ENCODE results near the gene ARMC6.
A peak's percentile ranks its signal among the peaks of the same experiment; 100 is the strongest.
"Not testable (repeated sequence)": the region's sequence is repeated elsewhere in the genome, so short reads cannot be mapped to it uniquely, and the experiment has no call there.

ARMC6 gene

DNA sequence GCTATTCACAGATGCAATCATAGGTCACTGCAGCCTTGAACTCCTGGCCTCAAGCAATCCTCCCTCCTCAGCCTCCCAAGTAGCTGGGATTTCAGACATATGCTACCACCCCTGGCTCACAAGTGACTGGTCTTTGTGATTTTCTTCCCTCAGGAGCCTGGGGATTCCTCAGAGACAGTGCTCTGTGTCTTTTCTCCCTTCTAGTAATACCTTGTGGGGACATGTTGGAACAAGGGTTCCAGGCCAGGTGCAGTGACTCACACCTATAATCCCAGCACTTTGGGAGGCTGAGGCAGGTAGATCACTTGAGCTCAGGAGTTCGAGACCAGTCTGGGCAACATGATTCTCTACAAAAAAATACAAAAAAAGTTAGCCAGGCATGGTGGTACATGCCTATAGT, 10.0 kb upstream of the ARMC6 start:
- not testable (repeated sequence) for DNase-seq

DNA sequence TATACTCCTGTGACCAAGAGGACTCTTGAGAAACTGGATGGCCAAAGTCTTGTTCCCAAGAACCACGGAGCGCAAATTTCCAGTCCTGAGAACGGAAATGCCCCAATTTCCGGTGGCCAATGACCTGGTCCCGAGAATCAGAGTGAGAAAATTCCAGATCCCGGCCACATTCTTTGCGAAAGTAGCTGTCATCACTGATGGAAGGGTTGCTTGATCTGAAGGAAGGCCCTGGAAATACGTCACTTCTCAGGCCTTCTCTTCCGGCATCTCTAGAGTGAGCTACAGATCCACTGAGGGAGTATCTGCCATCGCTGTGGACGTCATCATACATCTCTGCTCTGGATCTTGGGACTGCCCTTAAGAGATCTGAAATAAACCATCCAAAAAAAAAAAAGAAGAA, 7.5 kb upstream of the ARMC6 start:
- DNase-seq: no peak

- peak in 1 of 2 experiments; percentile 11 for DNase-seq
These were observed 7.0 kb upstream of the ARMC6 start for GRCh38 chr19:19026299-19026971.

DNA sequence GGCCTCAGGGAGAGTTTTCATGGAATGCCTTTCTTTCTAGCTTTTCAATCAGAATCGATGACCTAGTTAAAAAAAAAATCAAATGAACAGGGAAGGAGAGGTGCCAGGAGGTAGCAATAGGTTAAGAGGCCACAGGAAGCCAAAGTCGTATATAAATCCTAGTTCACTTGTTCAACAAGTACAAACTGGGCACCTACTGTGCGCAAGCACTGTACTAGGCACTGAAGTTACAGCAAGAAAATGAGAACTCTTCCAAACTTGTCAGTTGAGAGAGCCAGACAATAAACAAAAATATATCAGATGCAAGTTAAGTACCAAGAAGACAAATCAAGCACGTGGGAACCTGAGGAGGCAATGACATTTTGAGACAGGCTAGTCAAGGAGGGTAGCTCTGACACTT, 6.2 kb upstream of the ARMC6 start:
- DNase-seq: no peak

DNA sequence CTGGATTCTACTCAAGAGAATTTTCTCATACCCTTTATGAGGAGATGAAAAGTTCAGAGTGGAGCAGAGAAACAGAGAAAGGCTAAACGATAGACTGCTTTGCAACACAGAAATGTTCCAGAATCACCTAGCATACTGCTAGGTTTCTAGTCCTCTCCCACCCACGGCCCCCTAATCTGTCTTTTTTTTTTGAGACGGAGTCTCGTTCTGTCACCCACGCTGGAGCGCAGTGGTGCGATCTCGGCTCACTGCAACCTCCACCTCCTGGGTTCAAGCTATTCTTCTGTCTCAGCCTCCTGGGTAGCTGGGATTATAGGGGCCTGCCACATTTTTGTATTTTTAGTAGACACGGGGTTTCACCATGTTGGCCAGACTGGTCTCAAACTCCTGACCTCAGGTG, 4.9 kb upstream of the ARMC6 start:
- DNase-seq: no peak

DNA sequence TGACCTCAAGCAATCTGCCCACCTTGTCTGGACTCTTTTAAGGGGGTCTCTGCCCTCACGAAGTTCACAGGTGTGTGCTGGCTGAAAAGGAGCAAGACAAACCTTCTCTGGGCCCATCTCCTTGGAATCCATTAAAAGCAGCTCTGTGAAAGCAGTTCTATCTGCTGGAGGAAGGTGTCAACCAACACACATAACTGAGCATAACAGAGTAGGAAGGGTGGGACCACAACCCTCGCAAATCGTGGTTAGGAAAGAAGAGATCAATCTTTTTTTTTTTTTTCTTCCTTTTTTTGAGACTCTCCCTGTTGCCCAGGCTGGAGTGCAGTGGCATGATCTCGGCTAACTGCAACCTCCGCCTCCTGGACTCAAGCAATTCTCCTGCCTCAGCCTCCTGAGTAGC, 1.5 kb upstream of the ARMC6 start:
- no peak for DNase-seq

DNA sequence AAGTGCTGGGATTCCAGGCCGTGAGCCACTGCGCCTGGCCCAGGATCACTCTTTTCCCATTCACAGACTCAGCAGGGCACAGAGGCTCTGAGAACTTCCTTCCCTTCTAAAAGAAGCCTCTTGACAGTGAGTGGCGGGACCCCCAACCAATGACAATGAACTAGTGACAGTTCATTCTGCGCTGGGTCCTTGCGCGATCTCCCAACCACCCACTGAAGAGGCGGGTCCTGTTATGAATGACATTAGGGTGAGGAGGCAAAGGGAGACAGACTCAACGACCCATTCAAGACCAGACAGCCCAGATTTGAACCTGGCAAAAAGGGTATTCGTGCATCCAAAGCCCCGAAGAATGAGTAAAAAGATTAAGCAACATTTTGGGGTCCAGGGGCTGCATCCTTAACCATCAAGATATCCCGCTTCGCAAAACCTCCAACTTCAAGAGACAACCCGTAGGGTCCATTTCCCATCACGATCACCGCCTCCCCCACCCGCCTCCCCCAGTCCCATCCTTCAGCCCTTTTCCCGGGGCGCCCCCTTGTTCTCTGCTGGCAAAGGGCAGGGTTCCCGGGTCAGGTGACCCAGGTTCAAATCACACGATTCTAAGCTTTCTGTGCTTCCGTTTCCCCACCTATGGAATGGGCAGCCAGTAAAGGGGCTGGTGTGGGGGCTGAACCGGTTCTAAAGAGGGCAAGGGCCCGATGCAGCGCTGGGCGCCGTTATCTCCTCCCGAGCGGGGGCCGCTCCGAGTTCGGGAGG, 805 bp upstream of the ARMC6 start:
- DNase-seq: peak; percentile 85 to 94

DNA sequence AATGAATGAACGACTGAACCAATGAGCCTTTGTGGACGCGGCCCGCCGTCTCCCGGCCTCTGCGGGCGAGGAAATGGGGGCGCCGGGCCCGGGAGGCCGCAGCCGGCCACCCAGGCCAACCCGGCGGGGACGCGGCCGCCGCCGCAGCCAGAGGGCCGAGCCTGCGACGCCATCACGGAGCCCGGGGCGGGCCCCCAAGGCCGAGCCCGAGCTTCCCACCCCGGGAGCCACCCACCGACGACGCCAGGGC, 302 bp upstream of the ARMC6 start:
- no peak for DNase-seq

DNA sequence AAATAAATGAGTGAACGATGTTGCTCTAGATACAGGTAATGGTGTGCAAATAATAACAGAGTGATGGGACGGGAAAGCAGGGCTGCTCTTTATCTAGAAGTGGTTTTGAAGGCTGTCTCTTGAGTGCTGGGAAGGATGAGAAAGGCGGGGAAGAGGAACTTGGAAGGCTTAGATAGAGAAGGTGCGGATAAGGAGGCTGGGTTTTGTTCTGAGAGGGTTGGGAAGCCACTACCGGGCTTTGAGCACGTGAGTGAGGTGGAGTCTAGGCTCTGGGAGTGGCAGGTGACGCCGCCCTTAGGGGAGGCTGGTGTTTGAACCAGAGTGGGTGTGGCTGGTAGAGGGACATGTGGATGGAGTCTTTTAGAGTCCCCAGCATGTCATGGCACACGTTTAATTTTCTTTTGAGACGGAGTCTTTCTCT, 811 bp downstream of the ARMC6 start:
- peak; percentile 34 to 71 for DNase-seq

DNA sequence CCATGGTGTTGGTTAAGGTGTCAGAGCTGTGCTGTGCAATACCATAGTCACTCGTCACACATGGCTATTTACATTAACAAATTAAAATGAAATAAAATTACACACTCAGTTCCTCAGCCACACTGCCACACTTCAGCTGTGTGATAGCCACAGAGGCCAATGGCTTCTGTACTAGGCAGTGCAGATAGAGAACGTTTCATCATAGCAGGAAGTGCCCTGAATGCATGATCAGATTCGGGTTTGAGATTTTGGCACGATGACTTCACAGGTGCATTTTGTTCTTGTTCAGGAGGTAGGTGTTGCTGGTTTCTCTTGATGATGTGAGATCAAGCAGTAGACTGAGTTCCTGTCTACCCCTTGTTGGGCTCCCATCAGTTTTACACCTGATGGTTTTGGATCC, 6.5 kb downstream of the ARMC6 start:
- no peak for DNase-seq

DNA sequence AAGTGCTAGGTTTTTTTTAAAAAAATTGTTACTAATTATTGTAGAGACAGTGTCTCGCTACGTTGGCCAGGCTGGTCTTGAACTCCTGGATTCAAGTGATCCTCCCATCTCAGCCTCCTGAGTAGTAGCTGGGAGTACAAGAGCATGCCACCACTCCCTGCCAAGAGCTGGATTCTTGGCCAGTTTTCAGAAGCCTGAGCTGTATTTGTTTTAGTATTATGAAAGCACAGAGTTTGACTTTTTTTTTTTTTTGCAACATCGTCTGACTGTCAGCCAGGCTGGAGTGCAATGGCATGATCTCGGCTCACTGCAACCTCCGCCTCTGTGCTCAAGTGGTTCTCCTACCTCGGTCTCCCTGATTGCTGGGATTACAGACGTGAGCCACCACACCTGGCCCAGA, 7.0 kb downstream of the ARMC6 start:
- DNase-seq: no peak

DNA sequence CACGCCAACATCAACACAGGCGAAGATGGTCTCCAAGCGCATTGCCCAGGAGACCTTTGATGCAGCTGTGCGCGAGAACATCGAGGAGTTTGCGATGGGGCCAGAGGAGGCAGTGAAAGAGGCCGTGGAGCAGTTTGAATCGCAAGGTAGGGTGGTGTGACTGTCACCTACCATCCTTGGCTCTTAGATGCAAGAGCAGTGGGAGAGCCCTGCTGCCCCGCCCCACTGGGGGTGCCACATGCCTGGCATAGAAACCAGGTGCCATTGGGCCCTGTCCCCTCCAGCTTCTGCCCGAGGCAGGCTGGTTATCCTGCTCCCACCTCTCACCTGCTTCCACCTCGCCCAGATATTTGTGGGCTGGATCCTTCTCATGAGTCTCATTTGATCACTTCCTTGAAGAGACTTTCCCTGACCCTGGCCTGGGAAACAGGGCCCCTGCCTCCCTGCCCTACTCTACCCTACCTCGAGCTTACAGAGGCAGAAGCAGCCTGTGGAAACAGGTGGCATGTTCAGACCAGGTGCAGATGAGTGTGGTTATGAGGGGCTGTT, 9.4 kb downstream of the ARMC6 start:
- no peak for DNase-seq

DNA sequence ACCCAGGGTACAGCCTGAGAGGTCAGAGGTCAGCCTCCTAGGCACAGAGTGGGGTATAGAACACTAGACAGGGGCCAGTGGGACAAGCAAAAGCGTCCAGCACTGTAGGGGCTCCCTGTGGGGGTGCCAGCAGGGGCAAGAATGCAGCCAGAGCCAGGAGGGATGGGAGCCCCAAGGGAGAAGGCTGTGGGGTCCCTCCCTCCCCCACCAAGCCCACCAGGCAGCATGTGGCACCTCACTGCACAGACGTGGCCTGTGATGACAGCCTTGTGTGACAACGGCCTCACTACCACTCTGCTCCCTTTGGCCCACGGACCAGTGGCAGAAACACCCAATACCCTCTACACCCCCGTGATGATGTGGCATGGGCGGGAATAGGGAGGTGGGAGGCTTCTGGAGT, 10.1 kb downstream of the ARMC6 start:
- DNase-seq: no peak

DNA sequence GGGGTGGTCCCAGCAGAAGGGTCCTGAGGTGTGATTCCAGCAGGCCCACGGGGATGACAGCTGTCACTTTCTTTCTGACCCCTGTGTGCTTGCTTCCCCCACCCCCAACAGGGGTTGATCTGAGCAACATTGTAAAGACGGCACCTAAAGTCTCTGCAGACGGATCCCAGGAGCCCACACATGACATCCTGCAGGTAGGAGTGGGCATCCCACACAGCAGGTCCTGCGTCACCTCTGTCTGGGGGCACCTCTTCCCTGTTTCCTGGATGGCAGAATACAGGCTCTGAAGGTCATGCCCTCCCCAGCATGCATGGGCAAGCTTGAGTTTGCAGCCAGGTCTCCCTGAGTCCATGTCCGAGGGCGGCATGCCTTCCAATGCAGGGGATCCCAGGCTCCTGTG, 10.5 kb downstream of the ARMC6 start:
- DNase-seq: no peak

GRCh38 chr19:19049406-19049805, 16.0 kb downstream of the ARMC6 start:
- DNase-seq: no peak

DNA sequence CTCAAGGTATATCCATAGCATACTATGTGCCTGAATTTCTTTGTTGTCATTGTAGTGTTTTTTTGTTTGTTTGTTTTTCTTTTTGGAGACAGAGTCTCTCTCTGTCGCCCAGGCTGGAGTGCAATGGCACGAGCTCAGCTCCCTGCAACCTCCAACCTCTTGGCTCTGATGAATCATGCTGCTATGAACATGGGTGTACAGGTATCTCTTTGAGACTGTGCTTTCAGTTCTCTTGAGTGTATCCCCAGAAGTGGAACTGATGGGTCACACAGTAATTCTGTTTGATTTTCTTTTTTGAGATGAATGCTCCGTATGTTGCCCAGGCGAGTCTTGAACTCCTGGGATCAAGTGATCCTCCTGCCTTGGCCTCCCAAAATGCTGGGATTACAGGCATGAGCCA, 16.7 kb downstream of the ARMC6 start:
- DNase-seq: no peak

GRCh38 chr19:19050731-19051130, 17.3 kb downstream of the ARMC6 start:
- DNase-seq: no peak

DNA sequence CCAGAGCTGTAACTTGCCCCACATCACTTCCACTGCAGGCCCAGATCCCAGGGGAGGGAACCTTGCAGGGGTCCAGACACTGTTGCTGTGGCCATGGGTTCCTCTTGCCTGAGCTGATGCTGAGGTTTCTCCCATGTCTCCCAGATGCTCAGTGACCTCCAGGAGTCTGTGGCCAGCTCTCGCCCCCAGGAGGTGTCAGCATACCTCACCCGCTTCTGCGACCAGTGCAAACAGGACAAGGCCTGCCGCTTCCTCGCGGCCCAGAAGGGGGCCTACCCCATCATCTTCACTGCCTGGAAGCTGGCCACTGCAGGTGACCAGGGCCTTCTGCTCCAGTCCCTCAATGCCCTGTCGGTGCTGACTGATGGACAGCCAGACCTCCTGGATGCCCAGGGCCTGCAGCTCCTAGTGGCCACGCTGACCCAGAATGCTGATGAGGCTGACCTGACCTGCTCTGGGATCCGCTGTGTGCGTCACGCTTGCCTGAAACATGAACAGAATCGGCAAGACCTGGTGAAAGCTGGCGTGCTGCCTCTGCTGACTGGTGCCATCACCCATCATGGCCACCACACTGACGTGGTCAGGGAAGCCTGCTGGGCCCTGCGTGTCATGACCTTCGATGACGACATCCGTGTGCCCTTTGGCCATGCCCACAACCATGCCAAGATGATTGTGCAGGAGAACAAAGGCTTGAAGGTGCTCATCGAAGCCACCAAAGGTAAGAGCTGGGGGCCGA, 18.2 kb downstream of the ARMC6 start:
- DNase-seq: no peak

DNA sequence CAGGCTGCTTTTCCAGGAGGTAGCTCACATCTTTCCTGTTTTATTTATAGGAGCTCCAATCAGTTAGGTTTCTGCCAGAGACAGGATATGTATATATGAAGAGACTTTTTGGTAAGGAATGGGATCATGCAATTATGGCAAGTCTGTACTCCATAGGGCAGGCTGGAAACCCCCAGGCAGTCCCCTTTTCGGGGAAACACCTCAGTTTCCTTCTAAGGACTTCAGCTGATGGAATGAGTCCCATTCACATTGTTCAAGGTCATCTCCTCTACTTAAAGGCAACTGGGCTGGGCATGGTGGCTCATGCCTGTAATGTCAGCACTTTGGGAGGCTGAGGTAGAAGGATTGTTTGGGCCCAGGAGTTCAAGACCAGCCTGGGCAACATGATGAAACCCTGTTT, 19.5 kb downstream of the ARMC6 start:
- DNase-seq: no peak

DNA sequence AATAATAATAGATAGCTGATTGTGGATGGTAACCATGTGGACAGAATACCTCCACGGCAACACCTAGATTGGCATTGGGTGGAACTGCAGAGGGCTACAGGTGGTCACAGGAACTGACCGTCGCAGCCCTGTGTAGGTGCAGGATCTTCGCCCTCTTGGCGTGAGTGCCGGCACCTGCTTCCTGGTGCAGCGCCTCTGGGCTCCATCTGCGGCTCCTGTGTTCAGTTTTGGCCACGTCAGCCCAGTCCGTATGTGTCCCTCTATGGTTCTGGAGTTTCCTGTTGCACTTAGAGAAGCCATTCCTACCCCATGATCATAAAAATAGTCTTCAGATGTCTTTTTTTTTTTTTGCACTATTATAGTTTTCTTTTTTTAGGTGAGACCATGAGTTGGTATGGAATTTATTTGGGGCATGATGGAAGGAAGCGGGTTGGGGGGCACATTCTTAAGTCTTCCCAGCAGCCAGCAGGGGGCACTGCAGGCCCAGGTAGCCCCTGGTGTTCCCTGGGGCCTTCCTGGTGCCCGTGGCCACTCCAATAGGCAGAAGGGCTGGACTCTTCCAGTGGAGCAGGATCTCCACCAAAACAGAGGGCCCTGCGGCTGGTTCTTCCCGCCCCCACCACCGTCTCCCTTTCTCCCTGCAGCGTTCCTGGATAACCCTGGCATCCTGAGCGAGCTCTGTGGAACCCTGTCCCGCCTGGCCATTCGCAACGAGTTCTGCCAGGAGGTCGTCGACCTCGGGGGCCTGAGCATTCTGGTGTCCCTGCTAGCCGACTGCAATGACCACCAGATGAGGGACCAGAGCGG, 20.3 kb downstream of the ARMC6 start:
- DNase-seq: peak; percentile 16 to 69

- DNase-seq: no peak
These were observed 21.0 kb downstream of the ARMC6 start for GRCh38 chr19:19054315-19054938.

DNA sequence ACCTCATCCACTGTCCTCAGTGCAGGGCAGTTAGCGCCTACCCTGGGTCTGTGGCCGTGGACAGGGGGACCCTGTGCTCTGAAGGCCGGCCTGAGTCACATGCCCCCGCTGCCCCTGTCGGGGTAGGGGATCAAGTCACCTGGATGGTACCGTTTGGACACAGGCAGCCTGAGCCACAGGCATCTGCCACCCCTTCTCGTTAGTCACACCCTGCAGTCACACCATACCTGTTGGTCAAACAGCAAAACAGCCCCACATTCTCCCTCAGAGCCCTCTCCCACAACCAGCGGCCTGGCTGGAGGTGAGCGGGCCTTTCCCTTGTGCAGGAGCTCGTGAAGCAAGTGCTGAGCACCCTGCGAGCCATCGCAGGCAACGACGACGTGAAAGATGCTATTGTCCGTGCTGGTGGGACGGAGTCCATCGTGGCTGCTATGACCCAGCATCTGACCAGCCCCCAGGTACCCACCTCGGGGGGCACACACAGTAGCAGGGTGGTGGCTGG, 21.6 kb downstream of the ARMC6 start:
- DNase-seq: no peak

GRCh38 chr19:19055701-19056100, 22.3 kb downstream of the ARMC6 start:
- no peak for DNase-seq

Data from NCI-H524 (cell line).